GM12874 (cell line): ENCODE measurements around the gene YEATS2.

Experiments used
- CTCF ChIP-seq: IDR thresholded peaks from 2 replicates; pipeline ENCODE4 v1.5.1; 2011; ENCODE audit warnings: low read depth, mild to moderate bottlenecking, control low read depth, low read length, moderate library complexity; ENCODE audit not compliant: insufficient read depth

YEATS2 gene

GRCh38 chr3:183817639-183818038, 120.0 kb downstream of the YEATS2 start:
- no peak for TF ChIP-seq CTCF

DNA sequence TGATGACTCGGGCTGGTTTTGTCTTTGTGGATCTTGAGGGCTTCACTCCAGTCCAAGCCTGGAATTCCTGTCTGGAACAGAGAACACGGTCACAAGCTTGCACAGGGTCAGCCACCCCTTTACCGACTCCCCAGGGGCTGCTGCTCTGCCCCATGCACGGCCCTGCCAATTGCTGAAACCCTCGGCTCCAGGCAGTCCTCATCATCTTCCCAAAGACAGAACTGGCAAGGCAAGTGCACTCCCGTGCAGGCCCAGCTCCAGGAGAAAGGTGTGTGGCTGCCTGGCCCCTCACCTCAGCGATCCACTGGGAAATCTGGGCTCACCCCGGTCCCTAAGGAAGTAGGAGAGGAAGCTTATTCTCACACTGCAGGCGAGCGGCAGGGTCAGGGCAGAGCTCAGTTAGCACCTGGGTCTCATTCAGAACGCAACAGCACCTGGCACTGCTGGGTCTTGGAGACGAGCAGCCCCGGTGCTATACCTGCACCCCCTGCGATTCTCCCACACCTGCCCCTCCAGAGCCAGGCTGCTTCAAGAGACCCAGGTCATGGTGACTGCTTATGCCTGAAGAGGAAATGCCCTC, 120.5 kb downstream of the YEATS2 start:
- no peak for TF ChIP-seq CTCF

GRCh38 chr3:183818706-183819624, 121.4 kb downstream of the YEATS2 start:
- TF ChIP-seq CTCF = no peak

- TF ChIP-seq CTCF = no peak
Observed at GRCh38 chr3:183819831-183820230, 122.2 kb downstream of the YEATS2 start.

GRCh38 chr3:183822631-183823030, 125.0 kb downstream of the YEATS2 start:
- no peak for TF ChIP-seq CTCF

DNA sequence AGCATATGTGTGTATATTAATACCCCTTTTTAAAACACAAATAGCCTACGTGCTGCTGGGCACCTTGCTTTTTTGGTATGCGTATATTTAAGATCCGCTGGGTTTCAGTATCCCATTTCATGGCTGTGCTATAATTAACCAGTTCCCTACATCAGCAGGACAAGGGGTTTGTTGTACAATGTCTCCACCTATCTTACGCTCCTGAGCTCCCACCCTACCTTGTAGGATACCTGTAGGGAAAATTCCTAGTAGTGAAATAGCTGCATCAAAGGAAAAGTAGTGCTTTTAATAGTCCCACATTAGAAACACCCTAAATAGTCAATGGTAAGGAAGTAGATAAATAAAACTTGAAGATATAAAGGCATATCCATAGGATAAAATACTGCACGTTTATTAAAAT, 126.4 kb downstream of the YEATS2 start:
- TF ChIP-seq CTCF = no peak

- 0 out of 2 replicates have a peak, but pooled peaks have one; percentile 12 for TF ChIP-seq CTCF
Observed at GRCh38 chr3:183824761-183825455, 127.3 kb downstream of the YEATS2 start.
